ENCODE measurements around the gene MMP28.

Gene MMP28

GRCh38 chr17:35795007-35795870, at the start of gene MMP28:
MMP28 (minus strand) TSS chr17:35795641; CDS start chr17:35795377, 264 bp downstream.
- no peak for DNase-seq

- no peak for DNase-seq
These were observed 49.1 kb upstream of the MMP28 start for GRCh38 chr17:35844547-35844946.

GRCh38 chr17:35843698-35844097, 48.3 kb upstream of the MMP28 start:
- no peak for DNase-seq

- no peak for DNase-seq
These were observed 46.8 kb upstream of the MMP28 start for GRCh38 chr17:35842239-35842638.

- no peak for DNase-seq
These were observed 46.1 kb upstream of the MMP28 start for GRCh38 chr17:35841505-35841904.

- no peak for DNase-seq
These were observed 45.7 kb upstream of the MMP28 start for GRCh38 chr17:35841101-35841500.

- no peak for DNase-seq
These were observed 29.8 kb upstream of the MMP28 start for GRCh38 chr17:35825206-35825605.

- no peak for DNase-seq
These were observed 25.9 kb upstream of the MMP28 start for GRCh38 chr17:35821308-35821707.

- DNase-seq: no peak
These were observed 24.0 kb upstream of the MMP28 start for GRCh38 chr17:35819455-35819854.

GRCh38 chr17:35817196-35817595, 21.8 kb upstream of the MMP28 start:
- DNase-seq: no peak

- DNase-seq: no peak
These were observed 21.3 kb upstream of the MMP28 start for GRCh38 chr17:35816723-35817122.

- DNase-seq: no peak
These were observed 17.0 kb upstream of the MMP28 start for GRCh38 chr17:35812456-35812855.

GRCh38 chr17:35811759-35812158, 16.3 kb upstream of the MMP28 start:
- no peak for DNase-seq

GRCh38 chr17:35809855-35810461, 14.5 kb upstream of the MMP28 start:
- no peak for DNase-seq

- peak; percentile 97 for DNase-seq
These were observed 13.8 kb upstream of the MMP28 start, which contains the start of gene TAF15 for GRCh38 chr17:35808962-35809854. TAF15 (plus strand) TSS chr17:35809484; CDS start chr17:35809570, 86 bp downstream.

GRCh38 chr17:35808240-35808961, 13.0 kb upstream of the MMP28 start:
- DNase-seq: no peak

- no peak for DNase-seq
These were observed 12.1 kb upstream of the MMP28 start for GRCh38 chr17:35807371-35808144.

- peak; percentile 86 for DNase-seq
These were observed 9.3 kb upstream of the MMP28 start for GRCh38 chr17:35804658-35805192.

GRCh38 chr17:35801583-35802224, 6.3 kb upstream of the MMP28 start:
- peak; percentile 67 for DNase-seq

- no peak for DNase-seq
These were observed 4.5 kb upstream of the MMP28 start for GRCh38 chr17:35799942-35800341.

- no peak for DNase-seq
These were observed 2.5 kb upstream of the MMP28 start for GRCh38 chr17:35797918-35798317.
